H1 (cell line): Measurements from ENCODE around the gene SLC2A11. TPM values are rescaled to one million over a fixed set of nuclear protein-coding genes. Genes with fewer than 3 reads are reported as not detected.

ENCODE experiments used
- CTCF ChIA-PET: fragments of 300-600 bp; sonication (Branson Sonifier 250); formaldehyde crosslinking; loops from one replicate; lab custom pipeline; 2021; ENCODE audit not compliant: partially characterized antibody; lab: Charles Lee
- POLR2A ChIA-PET: fragments of 300-600 bp; sonication (Branson Sonifier 250); formaldehyde crosslinking; loops from one replicate; lab custom pipeline; 2021; ENCODE audit warnings: inconsistent platforms; ENCODE audit not compliant: partially characterized antibody; lab: Charles Lee
- DNase-seq, 2 experiments: peaks; one replicate each; pipeline versions ENCODE4 v3.0.0 to v3.0.0-alpha.2; 2010 to 2022; ENCODE audit warnings: low spot score in 2 of 2, low read depth in 1 of 2, mixed read lengths in 1 of 2
- FAIRE-seq: peaks from 2 replicates; lab custom pipeline; 2011; peaks lifted over from hg19 to GRCh38; lab: Jason Lieb, UNC
- H2AFZ ChIP-seq: 2 replicates; pipeline ENCODE4 v1.8.1; 2012; ENCODE audit warnings: low read length, inconsistent platforms
- H2AK5ac ChIP-seq: 2 replicates; pipeline ENCODE4 v1.6.1; 2013; ENCODE audit warnings: low read depth, low read length
- H2BK120ac ChIP-seq: replicated peaks from 2 replicates; pipeline ENCODE3; 2013; ENCODE audit warnings: low read depth, low read length, inconsistent platforms
- H2BK12ac ChIP-seq: 2 replicates; pipeline ENCODE4 v1.6.1; 2013; ENCODE audit warnings: low read depth, low read length
- H2BK15ac ChIP-seq: 2 replicates; pipeline ENCODE4 v1.6.1; 2013; ENCODE audit warnings: low read length
- H2BK20ac ChIP-seq: 2 replicates; pipeline ENCODE4 v1.6.1; 2013; ENCODE audit warnings: low read length
- H2BK5ac ChIP-seq: 2 replicates; pipeline ENCODE4 v1.6.1; 2013; ENCODE audit warnings: low read depth, low read length
- H3K14ac ChIP-seq: 2 replicates; pipeline ENCODE4 v1.6.1; 2013; ENCODE audit warnings: inconsistent platforms; ENCODE audit not compliant: insufficient read length
- H3K18ac ChIP-seq: 2 replicates; pipeline ENCODE4 v1.6.1; 2013; ENCODE audit warnings: low read length; ENCODE audit errors: extremely low read depth
- H3K23ac ChIP-seq: 2 replicates; pipeline ENCODE4 v1.6.1; 2013; ENCODE audit warnings: inconsistent platforms; ENCODE audit not compliant: insufficient read length
- H3K23me2 ChIP-seq: 2 replicates; pipeline ENCODE4 v1.6.1; 2013; ENCODE audit warnings: low read depth, low read length
- H3K27ac ChIP-seq: 2 replicates; pipeline ENCODE4 v1.6.1; 2011; ENCODE audit warnings: low read depth, low read length, inconsistent platforms
- H3K27me3 ChIP-seq, 4 experiments: replicated peaks in 1 of 4; 1 replicate in 1 of 4; 2 replicates in 3 of 4; pipeline versions ENCODE4 v1.6.1 to v1.8.1; 2011 to 2013; ENCODE audit warnings: low read length in 3 of 4, mild to moderate bottlenecking in 3 of 4, inconsistent platforms in 2 of 4, mixed read lengths in 2 of 4, moderate library complexity in 1 of 4; ENCODE audit not compliant: control insufficient read depth in 3 of 4, insufficient read depth in 3 of 4; ENCODE audit errors: extremely low read depth in 1 of 4
- H3K36me3 ChIP-seq, 4 experiments: 2 replicates each; pipeline versions ENCODE4 v1.6.1 to v1.8.1; 2011 to 2013; ENCODE audit warnings: mild to moderate bottlenecking in 4 of 4, low read length in 3 of 4, moderate library complexity in 2 of 4, control low read depth in 1 of 4, inconsistent platforms in 1 of 4; ENCODE audit not compliant: insufficient read depth in 4 of 4, control insufficient read depth in 2 of 4
- H3K4ac ChIP-seq: replicated peaks from 2 replicates; pipeline ENCODE3; 2013; ENCODE audit warnings: low read length, low read depth, mixed read lengths, inconsistent platforms; ENCODE audit not compliant: insufficient read length
- H3K4me1 ChIP-seq, 4 experiments: replicated peaks in 1 of 4; 1 replicate in 1 of 4; 2 replicates in 3 of 4; pipeline versions ENCODE4 v1.6.1 to v1.8.1; 2011 to 2013; ENCODE audit warnings: low read length in 3 of 4, inconsistent platforms in 2 of 4, mixed read lengths in 1 of 4; ENCODE audit not compliant: insufficient read depth in 4 of 4, control insufficient read depth in 3 of 4
- H3K4me2 ChIP-seq, 2 experiments: 2 replicates each; pipeline versions ENCODE4 v1.6.1 to v1.8.1; 2011 to 2013; ENCODE audit warnings: low read depth in 2 of 2, low read length in 2 of 2, control low read depth in 1 of 2, inconsistent platforms in 1 of 2, mild to moderate bottlenecking in 1 of 2; ENCODE audit not compliant: insufficient read depth in 1 of 2
- H3K4me3 ChIP-seq, 4 experiments: fragments of 200-600, 300-600 bp in 1 of 4; sonication (generic), shearing (Covaris generic), sonication (Bioruptor Twin) in 1 of 4; 2 replicates each; pipeline versions ENCODE4 v1.5.1 to v1.8.1; 2011 to 2016; ENCODE audit warnings: low read length in 4 of 4, low read depth in 3 of 4, control low read depth in 2 of 4, inconsistent platforms in 2 of 4, mild to moderate bottlenecking in 2 of 4, mixed read lengths in 1 of 4, moderate library complexity in 1 of 4; ENCODE audit not compliant: insufficient read depth in 2 of 4; ENCODE audit errors: extremely low read depth in 1 of 4
- H3K56ac ChIP-seq: replicated peaks from 2 replicates; pipeline ENCODE3; 2013; ENCODE audit warnings: low read depth, mild to moderate bottlenecking, mixed read lengths, low read length, inconsistent platforms; ENCODE audit not compliant: insufficient read length
- H3K79me1 ChIP-seq: 2 replicates; pipeline ENCODE4 v1.6.1; 2013; ENCODE audit warnings: low read depth, low read length, control low read depth
- H3K79me2 ChIP-seq, 2 experiments: 2 replicates each; pipeline versions ENCODE4 v1.6.1 to v1.8.1; 2012 to 2013; ENCODE audit warnings: low read length in 2 of 2, mild to moderate bottlenecking in 2 of 2, inconsistent platforms in 1 of 2; ENCODE audit not compliant: insufficient read depth in 2 of 2, control insufficient read depth in 1 of 2
- H3K9ac ChIP-seq, 4 experiments: replicated peaks in 1 of 4; 1 replicate in 1 of 4; 2 replicates in 3 of 4; pipeline versions ENCODE4 v1.6.1 to v1.8.1; 2011 to 2013; ENCODE audit warnings: low read depth in 3 of 4, low read length in 3 of 4, control low read depth in 2 of 4, mild to moderate bottlenecking in 2 of 4, moderate library complexity in 2 of 4, inconsistent platforms in 1 of 4; ENCODE audit errors: extremely low read depth in 1 of 4
- H3K9me3 ChIP-seq, 2 experiments: 2 replicates each; pipeline versions ENCODE4 v1.6.1 to v1.8.1; 2012 to 2013; ENCODE audit warnings: mild to moderate bottlenecking in 2 of 2, moderate library complexity in 2 of 2, control low read depth in 1 of 2, inconsistent platforms in 1 of 2, low read depth in 1 of 2, low read length in 1 of 2, mixed read lengths in 1 of 2; ENCODE audit not compliant: insufficient read depth in 2 of 2
- H4K20me1 ChIP-seq, 2 experiments: replicated peaks in 1 of 2; 2 replicates each; pipeline versions ENCODE3 to v1.8.1; 2011 to 2013; ENCODE audit warnings: inconsistent platforms in 2 of 2, low read length in 2 of 2, mild to moderate bottlenecking in 1 of 2; ENCODE audit not compliant: insufficient read depth in 2 of 2, control insufficient read depth in 1 of 2
- H4K5ac ChIP-seq: 2 replicates; pipeline ENCODE4 v1.6.1; 2013; ENCODE audit warnings: low read length, low read depth, mixed read lengths, inconsistent platforms; ENCODE audit not compliant: insufficient read length
- H4K8ac ChIP-seq: 2 replicates; pipeline ENCODE4 v1.8.0; 2013; ENCODE audit warnings: mild to moderate bottlenecking, moderate library complexity, low read length, inconsistent platforms; ENCODE audit not compliant: insufficient read depth; ENCODE audit errors: extremely low read depth
- H4K91ac ChIP-seq: replicated peaks from 2 replicates; pipeline ENCODE3; 2013; ENCODE audit warnings: low read length, mixed read lengths, inconsistent platforms; ENCODE audit not compliant: insufficient read length
- CBX8 ChIP-seq: fragments of 300-800, 300-1000 bp; sonication (generic); IDR thresholded peaks from 2 replicates; pipeline ENCODE4 v1.7.1; 2016; ENCODE audit warnings: low read depth, low read length, borderline replicate concordance
- CEBPB ChIP-seq: IDR thresholded peaks from 2 replicates; pipeline ENCODE4 v1.6.1; 2012; ENCODE audit warnings: low read depth, low read length
- CTCF ChIP-seq, 3 experiments: IDR thresholded peaks; 1 replicate in 2 of 3; 2 replicates in 1 of 3; pipeline versions ENCODE4 v1.5.1 to v1.6.1; 2011; ENCODE audit warnings: low read length in 3 of 3, mild to moderate bottlenecking in 3 of 3, inconsistent platforms in 2 of 3, low read depth in 1 of 3, moderate library complexity in 1 of 3; ENCODE audit not compliant: insufficient read depth in 1 of 3; ENCODE audit errors: control extremely low read depth in 1 of 3
- EP300 ChIP-seq, 2 experiments: IDR thresholded peaks; 1 replicate in 1 of 2; 2 replicates in 1 of 2; pipeline ENCODE4 v1.6.1; 2011 to 2012; ENCODE audit warnings: low read depth in 2 of 2, low read length in 2 of 2, mild to moderate bottlenecking in 2 of 2, borderline replicate concordance in 1 of 2, inconsistent platforms in 1 of 2, moderate library complexity in 1 of 2
- JUN ChIP-seq: IDR thresholded peaks from 2 replicates; pipeline ENCODE4 v1.6.1; 2011; ENCODE audit warnings: low read depth, mild to moderate bottlenecking, improper control_type of control experiment, low read length
- RAD21 ChIP-seq, 2 experiments: IDR thresholded peaks in 1 of 2; conservative IDR thresholded peaks in 1 of 2; 2 replicates each; pipeline ENCODE4 v1.6.1; 2011; ENCODE audit warnings: low read depth in 2 of 2, low read length in 2 of 2, improper control_type of control experiment in 1 of 2, inconsistent platforms in 1 of 2, mild to moderate bottlenecking in 1 of 2, moderate library complexity in 1 of 2
- SP1 ChIP-seq: IDR thresholded peaks from 2 replicates; pipeline ENCODE4 v1.6.1; 2011; ENCODE audit warnings: low read depth, low read length
- WGBS, 2 experiments: shearing (Covaris generic) in 1 of 2; methylation state at CpG; one replicate each; pipeline versions ENCODE4 v1.1.6 to v1.1.7; 2013 to 2015; ENCODE audit warnings: low lambda C conversion rate in 2 of 2, mixed read lengths in 2 of 2, inconsistent platforms in 1 of 2, low coverage in 1 of 2, missing lambda C conversion rate in 1 of 2; ENCODE audit not compliant: insufficient replicate concordance in 2 of 2, insufficient coverage in 1 of 2, insufficient read length in 1 of 2; ENCODE audit errors: extremely low coverage in 1 of 2, missing lambda C conversion rate in 1 of 2; 5-methylcytosine and 5-hydroxymethylcytosine counted together
- polyA plus RNA-seq, 7 experiments: library from polyadenylated mRNA; depleted of rRNA in 3 of 7; stranded (reverse) in 5 of 7; unstranded in 2 of 7; fragments of >200 nt in 5 of 7; fragments of 200-250 nt in 2 of 7; gene quantifications; 1 replicate in 5 of 7; 2 replicates in 1 of 7; 4 replicates in 1 of 7; pipeline versions ENCODE4 v1.2.1 to v1.2.3, GENCODE V29; 2011 to 2013; ENCODE audit warnings: missing spikeins in 2 of 7, mixed read lengths in 2 of 7
- total RNA-seq: library from RNA; stranded (reverse); fragmentation: NEBNext Ultra II Directional; extraction: Animal tissue kit (Norgen Biotek cat#: 25700); gene quantifications from 2 replicates; pipeline ENCODE4 v1.2.1, GENCODE V29; 2021

Gene SLC2A11
- total and polyA plus RNA-seq, 2 of the 8 experiments (the other 6 are each of a cell fraction or from before 2014, with no cell fraction given): 10.7 to 12.5 TPM

GRCh38 chr22:23878219-23878618 lies 20.5 kb downstream of the SLC2A11 start:
- H2BK20ac ChIP-seq: no peak overlapping the region
- no peaks in the 10 kb centered on the region for H3K4me1 ChIP-seq
- H3K9me3 ChIP-seq: no peaks in the 10 kb centered on the region
- H2AK5ac ChIP-seq: no peak overlapping the region
- no peak overlapping the region for H3K4ac ChIP-seq
- no peaks in the 10 kb centered on the region for H4K20me1 ChIP-seq
- TF ChIP-seq CTCF (IDR thresholded peaks at IDR 0.05; ENCODE audit: control extremely low read depth in 1 of 3, insufficient read depth in 1 of 3, low read depth in 1 of 3, low read length in 3 of 3) (no peak), RAD21 (IDR thresholded peaks at IDR 0.05 in 1 of 2, conservative IDR thresholded peaks at IDR 0.05 in 1 of 2; ENCODE audit: low read depth in 2 of 2, low read length in 2 of 2) (no peak), EP300 (IDR thresholded peaks at IDR 0.05; ENCODE audit: borderline replicate concordance in 1 of 2, low read depth in 2 of 2, low read length in 2 of 2) (no peak), CEBPB (no peak), CBX8 (no peak), JUN (no peak), SP1 (no peak)
- TF ChIP-seq, all 59 proteins: peak for 0
- WGBS, 2 experiments: 93% methylated on average over 7 of the region's 7 CpGs; no CpG with 5 or more reads in 1 of the 2 experiments
- CTCF ChIA-PET: interaction anchor here (1.2 to 2.7 kb wide), 3 partner anchors 11 to 15 kb away, joined by 5 to 15 read pairs (median 8); partner anchors contain the start of gene MIF
- Histone ChIP-seq H2BK12ac (no peak overlapping the region), H3K14ac (no peak overlapping the region), H3K79me2 (no peaks in the 10 kb centered on the region), H3K23me2 (no peaks in the 10 kb centered on the region), H3K79me1 (no peaks in the 10 kb centered on the region), H3K18ac (no peak overlapping the region), H4K91ac (no peak overlapping the region), H2BK15ac (no peak overlapping the region), H3K23ac (no peak overlapping the region), H3K4me2 (no peak overlapping the region), H3K27ac (no peak overlapping the region), H3K4me3 (no peak overlapping the region), H2AFZ (no peak overlapping the region), H3K27me3 (no peaks in the 10 kb centered on the region), H4K5ac (no peak overlapping the region), H2BK120ac (no peak overlapping the region), H3K56ac (no peak overlapping the region), H3K36me3 (no peaks in the 10 kb centered on the region; a peak in 2 of 8 replicates), H2BK5ac (no peak overlapping the region), H4K8ac (0 out of 2 replicates have a peak overlapping the region, but pooled peaks have one; percentile 14), H3K9ac (no peak overlapping the region)
- POLR2A ChIA-PET: interaction anchor here (0.8 to 1.6 kb wide), 3 partner anchors 10 to 16 kb away, joined by 3 to 5 read pairs (median 3); partner anchors contain the start of gene MIF
- DNase-seq (no peak), FAIRE-seq (no peak)
